Natural killer cell (primary cell): ENCODE results near the gene PLEKHO2. TPM values are rescaled to one million over a fixed set of nuclear protein-coding genes. Genes with fewer than 3 reads are reported as not detected.

Experiments
- ATAC-seq, 3 donors: fragments of 150-1000 bp in 2 of 3; fragments of 200-7000 bp in 1 of 3; cut with Tn5 transposase; 1 replicate in 1 of 3; 2 replicates in 2 of 3; pipeline ENCODE4 v1.10.0; 2021; ENCODE audit warnings: mild to moderate bottlenecking in 2 of 3, moderate library complexity in 2 of 3
- DNase-seq, 2 donors: peaks; one replicate each; pipeline versions ENCODE4 v3.0.0 to v3.0.0-alpha.2; 2013 to 2021; ENCODE audit warnings: mixed read lengths in 1 of 2
- H3K27ac ChIP-seq: one replicate; pipeline ENCODE4 v1.5.1; 2013; ENCODE audit warnings: mild to moderate bottlenecking, low read length
- H3K27me3 ChIP-seq: one replicate; pipeline ENCODE4 v1.6.1; 2013; ENCODE audit warnings: low read length; ENCODE audit not compliant: control insufficient read depth, insufficient read depth
- H3K36me3 ChIP-seq: one replicate; pipeline ENCODE4 v1.6.1; 2013; ENCODE audit warnings: low read length; ENCODE audit not compliant: control insufficient read depth, insufficient read depth
- H3K4me1 ChIP-seq: one replicate; pipeline ENCODE4 v1.6.1; 2013; ENCODE audit warnings: low read length; ENCODE audit not compliant: control insufficient read depth, insufficient read depth
- H3K4me3 ChIP-seq: one replicate; pipeline ENCODE4 v1.5.1; 2013; ENCODE audit warnings: low read length
- H3K9me3 ChIP-seq: one replicate; pipeline ENCODE4 v1.6.1; 2013; ENCODE audit warnings: low read length; ENCODE audit not compliant: control insufficient read depth, insufficient read depth
- H3K27ac Mint-ChIP-seq, 2 donors: one replicate each; pipeline ENCODE4 v1.8.0; 2022; ENCODE audit warnings: mild to moderate bottlenecking in 2 of 2, mixed read lengths in 2 of 2, moderate library complexity in 1 of 2
- H3K27me3 Mint-ChIP-seq, 2 donors: one replicate each; pipeline ENCODE4 v1.8.0; 2022; ENCODE audit warnings: low read depth in 2 of 2, mixed read lengths in 2 of 2
- H3K36me3 Mint-ChIP-seq: one replicate; pipeline ENCODE4 v1.8.0; 2022; ENCODE audit warnings: mixed read lengths
- H3K4me1 Mint-ChIP-seq, 2 donors: one replicate each; pipeline ENCODE4 v1.8.0; 2022; ENCODE audit warnings: mixed read lengths in 2 of 2
- H3K4me3 Mint-ChIP-seq: one replicate; pipeline ENCODE4 v1.8.0; 2022; ENCODE audit warnings: mild to moderate bottlenecking, moderate library complexity, mixed read lengths
- H3K9me3 Mint-ChIP-seq, 2 donors: one replicate each; pipeline ENCODE4 v1.8.0; 2022; ENCODE audit warnings: mixed read lengths in 2 of 2
- CTCF ChIP-seq: fragments of 200-600 bp; IDR thresholded peaks from one replicate; pipeline ENCODE4 v1.8.0; 2022; ENCODE audit warnings: antibody characterized with exemption
- WGBS: methylation state at CpG from one replicate; pipeline ENCODE4 v1.1.7; 2013; ENCODE audit warnings: missing lambda C conversion rate; ENCODE audit not compliant: insufficient coverage; 5-methylcytosine and 5-hydroxymethylcytosine counted together
- intact Hi-C: fragments of 100-400 bp; cut with micrococcal nuclease; formaldehyde crosslinking; loops from one replicate; pipeline ENCODE4 v1.14.2; 2022
- total RNA-seq, 4 donors: library from RNA; stranded (reverse); fragments of 120-200 nt in 1 of 4; gene quantifications; one replicate each; pipeline versions ENCODE4 v1.2.3 to v1.2.4, GENCODE V29; 2013 to 2022

The PLEKHO2 gene
- total RNA-seq, 3 donors from 2014 or later (not counting 1 experiment from before 2014, with no cell fraction given), result 35.3 to 53.4 (median 49.8) TPM

GRCh38 chr15:64911311-64912186 is 69.8 kb downstream of the PLEKHO2 start, which contains the start of gene ANKDD1A:
ANKDD1A (plus strand) TSS chr15:64911902; CDS start chr15:64911931, 29 bp downstream.
- peaks cover 0 to 5% of the 10 kb centered on the region in 2 donors for H3K27me3 Mint-ChIP-seq
- TF ChIP-seq CTCF, result no peak
- peak within 1 kb of the TSS; percentile 76 for H3K4me3 Mint-ChIP-seq
- peaks cover 10 to 13% of the 10 kb centered on the region in 2 donors for H3K4me1 Mint-ChIP-seq
- peak; percentile 79 to 96 (median 92) for ATAC-seq
- Histone ChIP-seq H3K27ac (no peak within 1 kb of the TSS), H3K36me3 (no peaks in the 10 kb centered on the region), H3K27me3 (no peaks in the 10 kb centered on the region), H3K4me1 (peaks cover 9% of the 10 kb centered on the region), H3K4me3 (no peak within 1 kb of the TSS), H3K9me3 (no peaks in the 10 kb centered on the region)
- no peaks in the 10 kb centered on the region for H3K9me3 Mint-ChIP-seq
- intact Hi-C loops, result no loop called here
- WGBS, result 7% methylated on average over 72 of the region's 72 CpGs
- DNase-seq, result peak; percentile 44 to 54
- no peaks in the 10 kb centered on the region for H3K36me3 Mint-ChIP-seq
- peak within 1 kb of the TSS in 1 of 2 donors; percentile 69 for H3K27ac Mint-ChIP-seq

DNA sequence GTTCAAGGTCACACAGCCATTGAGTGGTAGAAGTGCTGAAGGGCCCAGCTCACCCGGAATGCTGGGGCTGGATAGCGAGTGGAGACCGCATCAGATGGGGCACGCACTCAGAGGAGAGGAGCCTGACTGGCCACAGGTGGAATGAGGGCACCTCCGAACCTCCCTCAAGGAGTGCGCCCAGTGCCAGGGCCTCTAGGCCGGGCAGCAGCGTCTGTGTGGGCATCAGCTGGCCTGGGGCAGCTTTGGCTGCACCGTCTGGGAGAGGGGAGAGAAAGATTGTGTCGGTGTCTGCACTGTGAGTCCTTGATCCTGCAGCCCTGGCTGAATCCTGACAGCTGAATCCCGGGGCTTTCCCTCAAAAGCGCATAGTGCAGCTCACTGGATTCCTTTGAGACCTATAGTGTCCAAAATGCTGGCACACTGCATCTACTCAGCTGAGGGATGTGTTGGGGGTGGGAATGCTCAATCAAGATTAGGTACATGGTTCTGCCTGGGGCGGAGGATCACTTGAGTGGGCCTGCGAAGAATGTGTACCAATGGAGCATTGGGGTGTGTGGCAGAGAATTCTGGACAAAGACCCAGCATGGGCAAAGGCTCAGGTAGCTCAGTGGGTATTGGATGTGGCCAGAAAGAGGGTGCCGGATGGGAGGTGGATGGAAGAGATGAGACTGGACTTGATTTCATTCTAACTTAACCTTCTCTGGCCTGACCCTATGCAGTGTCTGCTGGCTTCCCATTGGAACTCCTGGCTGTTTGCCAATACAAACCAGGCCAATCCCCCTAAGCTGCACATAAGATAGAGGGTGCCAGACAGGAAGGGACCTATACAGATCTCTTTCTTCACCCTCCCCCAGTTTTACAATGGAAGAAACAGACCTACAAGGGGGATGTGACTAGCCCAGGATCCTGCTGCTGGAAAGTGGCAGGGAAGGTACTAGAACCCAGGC is 70.9 kb downstream of the PLEKHO2 start:
- Histone ChIP-seq H3K9me3 (no peaks in the 10 kb centered on the region), H3K4me3 (no peak overlapping the region), H3K4me1 (peaks cover 9% of the 10 kb centered on the region), H3K36me3 (no peaks in the 10 kb centered on the region), H3K27ac (no peak overlapping the region), H3K27me3 (no peaks in the 10 kb centered on the region)
- intact Hi-C loops, result no loop called here
- DNase-seq (no peak), ATAC-seq (no peak)
- H3K4me3 Mint-ChIP-seq, result peak overlapping the region; percentile 45
- no peaks in the 10 kb centered on the region for H3K9me3 Mint-ChIP-seq
- peaks cover 10 to 13% of the 10 kb centered on the region in 2 donors for H3K4me1 Mint-ChIP-seq
- H3K27me3 Mint-ChIP-seq, result peaks cover 0 to 5% of the 10 kb centered on the region in 2 donors
- no peaks in the 10 kb centered on the region for H3K36me3 Mint-ChIP-seq
- no peak overlapping the region for H3K27ac Mint-ChIP-seq
- TF ChIP-seq CTCF, result no peak
- WGBS, result 98% methylated on average over 15 of the region's 15 CpGs

DNA sequence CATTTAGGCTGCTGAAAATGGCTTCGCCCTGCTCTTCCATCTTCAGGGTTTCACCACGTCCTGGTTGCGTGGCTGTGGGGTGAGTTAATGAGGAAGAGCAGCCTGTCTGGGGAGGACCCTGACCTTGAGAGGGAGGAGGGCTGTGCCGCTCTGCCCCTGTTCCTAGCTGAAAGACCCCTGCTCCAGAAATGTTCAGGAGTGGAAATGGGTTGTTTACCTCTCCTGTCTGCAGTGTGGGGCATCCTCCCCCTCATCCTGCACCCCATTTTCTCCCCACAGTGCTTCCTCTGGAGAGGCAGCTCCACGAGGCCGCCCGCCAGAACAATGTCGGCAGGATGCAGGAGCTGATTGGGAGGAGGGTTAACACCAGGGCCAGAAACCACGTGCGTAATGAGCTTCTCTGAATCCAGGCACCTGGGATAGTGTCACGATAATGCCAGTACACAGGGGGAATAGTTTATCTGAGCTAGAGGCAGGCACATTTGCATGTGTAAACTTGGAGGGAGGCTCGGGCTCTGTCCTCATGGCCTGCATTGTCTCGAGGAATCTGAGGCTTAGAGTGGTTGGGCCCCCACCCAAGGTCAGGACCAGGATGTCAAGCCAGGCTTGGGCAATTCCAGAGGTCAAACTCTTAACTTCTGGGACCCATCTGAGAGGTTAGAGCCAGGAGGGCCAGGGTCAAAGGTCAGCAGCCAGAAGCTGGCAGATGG is 74.0 kb downstream of the PLEKHO2 start:
- DNase-seq, result no peak
- peaks cover 9 to 13% of the 10 kb centered on the region in 2 donors for H3K4me1 Mint-ChIP-seq
- WGBS, result 65% methylated on average over 12 of the region's 13 CpGs
- intact Hi-C loops, result no loop called here
- H3K27ac Mint-ChIP-seq, result no peak overlapping the region
- TF ChIP-seq CTCF, result no peak
- H3K4me3 Mint-ChIP-seq, result no peak overlapping the region
- Histone ChIP-seq H3K4me3 (no peak overlapping the region), H3K9me3 (no peaks in the 10 kb centered on the region), H3K4me1 (peaks cover 9% of the 10 kb centered on the region), H3K27me3 (no peaks in the 10 kb centered on the region), H3K36me3 (no peaks in the 10 kb centered on the region), H3K27ac (no peak overlapping the region)
- no peaks in the 10 kb centered on the region for H3K36me3 Mint-ChIP-seq
- no peaks in the 10 kb centered on the region for H3K9me3 Mint-ChIP-seq
- no peak for ATAC-seq
- peaks cover 0 to 3% of the 10 kb centered on the region in 2 donors for H3K27me3 Mint-ChIP-seq
